GM12891 (cell line): ENCODE data around the gene CARD19.

Source experiments
- POLR2A ChIP-seq: IDR thresholded peaks from 2 replicates; pipeline ENCODE4 v1.6.1; 2011; ENCODE audit warnings: low read depth, low read length, control low read depth
- POLR2AphosphoS5 ChIP-seq: IDR thresholded peaks from 2 replicates; pipeline ENCODE4 v1.6.1; 2011; ENCODE audit warnings: low read depth, low read length, control low read depth
- POU2F2 ChIP-seq: IDR thresholded peaks from 2 replicates; pipeline ENCODE4 v1.6.1; 2011; ENCODE audit warnings: low read depth, mild to moderate bottlenecking, control low read depth, low read length, moderate library complexity
- SPI1 ChIP-seq: IDR thresholded peaks from 2 replicates; pipeline ENCODE4 v1.6.1; 2011; ENCODE audit warnings: low read depth, low read length, control low read depth
- TAF1 ChIP-seq: IDR thresholded peaks from 2 replicates; pipeline ENCODE4 v1.6.1; 2011; ENCODE audit warnings: low read depth, low read length, control low read depth

DNA sequence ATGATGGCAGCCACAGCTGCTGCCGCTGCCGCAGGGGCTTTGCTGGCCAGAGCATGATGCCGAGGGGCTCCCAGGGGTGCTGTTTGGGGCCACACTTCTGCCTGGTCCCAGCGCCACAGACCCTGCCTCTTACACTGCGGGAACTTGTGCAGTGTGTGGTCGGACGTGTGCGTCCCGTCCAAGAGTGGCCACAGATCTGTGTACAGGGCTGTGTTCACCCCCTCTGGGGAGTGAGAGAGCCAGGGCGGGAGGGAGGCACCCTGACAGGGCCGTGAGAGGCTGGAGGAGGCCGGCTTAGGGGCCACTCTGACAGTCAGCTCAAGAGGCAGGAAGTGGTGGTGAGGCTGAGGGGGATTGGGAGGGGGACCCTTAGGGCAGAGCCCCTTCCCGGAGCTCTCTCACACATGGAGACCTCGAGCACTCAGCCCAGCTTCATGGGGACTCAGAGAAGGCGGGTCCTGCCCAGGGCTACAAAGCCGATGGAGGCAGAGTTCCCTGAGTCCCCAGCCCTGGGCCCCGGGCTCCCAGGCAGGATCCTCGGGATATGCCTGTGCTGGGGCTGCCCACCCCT lies 13.1 kb upstream of the CARD19 start:
- TF ChIP-seq TAF1 (no peak), POLR2A (no peak), POLR2AphosphoS5 (no peak), SPI1 (no peak), POU2F2 (no peak)
